22Rv1 (cell line): ENCODE measurements around the gene RERE.

Experiments
- CTCF ChIP-seq: fragments of 450-650 bp; IDR thresholded peaks from 2 replicates; pipeline ENCODE4 v1.5.1; 2017; ENCODE audit warnings: mild to moderate bottlenecking
- ZFX ChIP-seq: fragments of 450-650 bp; IDR thresholded peaks from 2 replicates; pipeline ENCODE4 v1.6.1; 2017; ENCODE audit warnings: antibody characterized with exemption, borderline replicate concordance

GRCh38 chr1:8315573-8316475 is 501.6 kb downstream of the RERE start:
- no peak; the same call in 1 of the 2 replicates for TF ChIP-seq CTCF
- TF ChIP-seq ZFX = no peak
